K562 (cell line): ENCODE data around the gene AK2. TPM values are rescaled to one million over a fixed set of nuclear protein-coding genes. Genes with fewer than 3 reads are reported as not detected.

Experiments used
- ATF1 ChIP-seq, 2 experiments: fragments of 450-650 bp in 1 of 2; IDR thresholded peaks; 2 replicates each; pipeline ENCODE4 v1.6.1; 2016; ENCODE audit warnings: missing compliant biosample characterization in 1 of 2, missing genetic modification characterization in 1 of 2
- CREM ChIP-seq: IDR thresholded peaks from 2 replicates; pipeline ENCODE4 v1.6.1; 2014; ENCODE audit warnings: antibody characterized with exemption, low read depth
- ETV6 ChIP-seq, 3 experiments: fragments of 150-350 bp in 1 of 3; sonication (generic) in 1 of 3; formaldehyde crosslinking in 1 of 3; IDR thresholded peaks; 2 replicates each; pipeline versions ENCODE4 v1.6.1 to v1.8.0; 2014 to 2022; ENCODE audit warnings: borderline replicate concordance in 2 of 3, low read depth in 2 of 3, antibody characterized with exemption in 1 of 3, low read length in 1 of 3, mild to moderate bottlenecking in 1 of 3, missing genetic modification reagents in 1 of 3
- GABPA ChIP-seq: fragments of 200-800 bp; sonication (Bioruptor generic); conservative IDR thresholded peaks from 2 replicates; pipeline ENCODE4 v1.6.1; 2016; ENCODE audit warnings: low read depth, missing genetic modification characterization, missing compliant biosample characterization
- HDAC1 ChIP-seq, 2 experiments: fragments of 450-650 bp; IDR thresholded peaks; 2 replicates each; pipeline ENCODE4 v1.6.1; 2016 to 2017; ENCODE audit warnings: inconsistent platforms in 1 of 2, mild to moderate bottlenecking in 1 of 2, moderate library complexity in 1 of 2
- HSF4 ChIP-seq: fragments of 250-450 bp; sonication (Bioruptor Pico); IDR thresholded peaks from 2 replicates; pipeline ENCODE4 v2.1.2; 2022; ENCODE audit warnings: mild to moderate bottlenecking, moderate library complexity, borderline replicate concordance
- KAT8 ChIP-seq: fragments of 450-650 bp; IDR thresholded peaks from 2 replicates; pipeline ENCODE4 v1.6.1; 2016; ENCODE audit warnings: low read depth, mild to moderate bottlenecking
- MCM5 ChIP-seq: fragments of 450-650 bp; IDR thresholded peaks from 2 replicates; pipeline ENCODE4 v1.6.1; 2016; ENCODE audit warnings: low read depth
- NCOA1 ChIP-seq: fragments of 450-650 bp; IDR thresholded peaks from 2 replicates; pipeline ENCODE4 v1.6.1; 2016; ENCODE audit warnings: low read depth
- POLR2B ChIP-seq: fragments of 450-650 bp; IDR thresholded peaks from 2 replicates; pipeline ENCODE4 v1.6.1; 2018; ENCODE audit warnings: low read depth; ENCODE audit not compliant: partially characterized antibody
- RBBP5 ChIP-seq: fragments of 200-600 bp; sonication (generic); IDR thresholded peaks from 2 replicates; pipeline ENCODE4 v1.6.1; 2012; ENCODE audit warnings: borderline replicate concordance, mild to moderate bottlenecking, low read length, control low read depth, inconsistent platforms; ENCODE audit not compliant: insufficient read depth, poor library complexity, severe bottlenecking
- RBM15 ChIP-seq: fragments of 200-400 bp; formaldehyde crosslinking; IDR thresholded peaks from 2 replicates; pipeline ENCODE4 v1.6.1; 2018; ENCODE audit warnings: mild to moderate bottlenecking, low read length, moderate library complexity; ENCODE audit not compliant: insufficient read depth
- RFX1 ChIP-seq: fragments of 450-650 bp; IDR thresholded peaks from 2 replicates; pipeline ENCODE4 v1.6.1; 2016; ENCODE audit warnings: mild to moderate bottlenecking, moderate library complexity
- SRSF3 ChIP-seq: fragments of 200-400 bp; formaldehyde crosslinking; IDR thresholded peaks from 2 replicates; pipeline ENCODE4 v1.6.1; 2016; ENCODE audit warnings: mild to moderate bottlenecking, low read length, moderate library complexity; ENCODE audit not compliant: insufficient read depth
- ZNF717 ChIP-seq: fragments of 250-450 bp; sonication (Bioruptor Pico); IDR thresholded peaks from 2 replicates; pipeline ENCODE4 v1.5.0; 2021
- polyA plus RNA-seq, 8 experiments: library from polyadenylated mRNA; depleted of rRNA in 4 of 8; stranded (reverse) in 5 of 8; unstranded in 3 of 8; fragments of >200 nt; fragmentation: Nextera tagmentation in 2 of 8; fragmentation: Illumina TruSeq in 1 of 8; extraction: Ambion mirVana in 2 of 8; extraction: Trizol in 1 of 8; gene quantifications; 2 replicates each; pipeline versions ENCODE4 v1.2.1 to v1.2.3, GENCODE V29; 2011 to 2014; ENCODE audit warnings: inconsistent platforms in 1 of 8, missing spikeins in 1 of 8
- total RNA-seq, 7 experiments: library from RNA; depleted of rRNA in 6 of 7; stranded (reverse); fragments of >200 nt in 6 of 7; fragmentation: Illumina TruSeq in 2 of 7; extraction: Trizol in 2 of 7; gene quantifications; 2 replicates each; pipeline versions ENCODE4 v1.2.1 to v1.2.3, GENCODE V29; 2011 to 2021; ENCODE audit warnings: low replicate concordance in 1 of 7
- TF ChIP-seq, protein P1 (sequence below): fragments of 450-650 bp; formaldehyde crosslinking; IDR thresholded peaks from 2 replicates; pipeline ENCODE4 v1.4.0; 2020; ENCODE audit warnings: mild to moderate bottlenecking, moderate library complexity
- TF ChIP-seq, protein P2 (sequence below): sonication (generic); IDR thresholded peaks from 2 replicates; pipeline ENCODE4 v1.6.1; 2016
- TF ChIP-seq, protein P3 (sequence below): fragments of 450-650 bp; formaldehyde crosslinking; IDR thresholded peaks from 2 replicates; pipeline ENCODE4 v1.4.0; 2022; ENCODE audit warnings: missing genetic modification characterization
- TF ChIP-seq, protein P4 (sequence below): fragments of 450-650 bp; IDR thresholded peaks from 2 replicates; pipeline ENCODE4 v1.6.1; 2016; ENCODE audit warnings: mild to moderate bottlenecking
- TF ChIP-seq, protein P5 (sequence below), 2 experiments: fragments of 450-650 bp in 1 of 2; sonication (generic) in 1 of 2; formaldehyde crosslinking; conservative IDR thresholded peaks; 2 replicates each; pipeline versions ENCODE4 v1.4.0 to v1.8.1; 2020 to 2022; ENCODE audit warnings: mild to moderate bottlenecking in 1 of 2, missing genetic modification reagents in 1 of 2

Gene AK2
- total and polyA plus RNA-seq, 9 of the 15 experiments (the other 6 are each of a cell fraction or from before 2014, with no cell fraction given): 105 to 1,050 (median 509) TPM

DNA sequence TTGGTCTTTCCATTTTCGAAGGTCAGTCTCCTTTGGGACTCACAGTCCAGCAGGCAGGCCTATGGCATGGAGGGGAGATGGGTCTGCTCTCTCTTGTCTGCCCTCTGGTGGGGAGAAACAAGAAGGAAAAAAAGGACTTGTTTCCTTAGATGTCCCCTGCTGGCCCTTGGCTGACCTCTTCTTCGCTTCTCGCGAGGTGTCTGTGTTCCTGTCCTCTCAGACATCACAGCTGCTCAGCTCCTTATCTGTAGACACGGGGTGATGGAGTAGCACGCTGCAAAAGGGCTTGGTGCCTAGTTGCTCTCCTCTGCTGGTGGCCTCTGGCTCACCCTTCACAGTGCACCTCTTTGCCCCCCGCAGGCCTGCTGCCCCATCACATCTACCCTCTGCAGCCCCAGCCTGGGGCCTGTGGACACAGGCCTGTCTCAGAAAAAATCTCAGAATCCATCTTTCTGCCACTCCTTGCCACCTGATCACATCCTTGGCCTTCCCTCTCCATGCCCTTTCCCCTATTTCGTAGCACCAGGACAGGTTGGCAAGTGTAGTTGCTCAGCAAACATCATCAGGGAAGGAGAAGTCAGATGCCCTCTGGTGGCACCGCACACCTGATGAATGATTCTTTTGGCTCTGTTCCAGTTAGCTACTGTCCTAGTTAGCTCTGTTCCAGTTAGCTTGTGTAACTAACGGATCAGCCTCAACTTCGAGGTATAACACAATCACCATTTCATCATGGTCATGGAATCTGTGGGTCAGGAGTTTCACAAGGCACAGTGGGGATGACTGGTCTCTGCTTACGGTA, 18.7 kb upstream of the AK2 start (continued):
- TF ChIP-seq, protein P1, sequence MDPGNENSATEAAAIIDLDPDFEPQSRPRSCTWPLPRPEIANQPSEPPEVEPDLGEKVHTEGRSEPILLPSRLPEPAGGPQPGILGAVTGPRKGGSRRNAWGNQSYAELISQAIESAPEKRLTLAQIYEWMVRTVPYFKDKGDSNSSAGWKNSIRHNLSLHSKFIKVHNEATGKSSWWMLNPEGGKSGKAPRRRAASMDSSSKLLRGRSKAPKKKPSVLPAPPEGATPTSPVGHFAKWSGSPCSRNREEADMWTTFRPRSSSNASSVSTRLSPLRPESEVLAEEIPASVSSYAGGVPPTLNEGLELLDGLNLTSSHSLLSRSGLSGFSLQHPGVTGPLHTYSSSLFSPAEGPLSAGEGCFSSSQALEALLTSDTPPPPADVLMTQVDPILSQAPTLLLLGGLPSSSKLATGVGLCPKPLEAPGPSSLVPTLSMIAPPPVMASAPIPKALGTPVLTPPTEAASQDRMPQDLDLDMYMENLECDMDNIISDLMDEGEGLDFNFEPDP (CRISPR knock-in tag): no peak
- TF ChIP-seq RBBP5 (no peak), ETV6 (IDR thresholded peaks at IDR 0.05; ENCODE audit: borderline replicate concordance in 1 of 2, low read depth in 2 of 2, low read length in 1 of 2) (no peak), ETV6 (CRISPR knock-in tag; IDR thresholded peaks at IDR 0.05; ENCODE audit: borderline replicate concordance) (no peak), KAT8 (no peak), CREM (peak; percentile 60; the same call in 1 of the 2 replicates), ZNF717 (CRISPR knock-in tag) (no peak), HSF4 (no peak), RBM15 (no peak), RFX1 (no peak), NCOA1 (no peak), ATF1 (CRISPR knock-in tag; IDR thresholded peaks at IDR 0.05) (no peak), ATF1 (tag; IDR thresholded peaks at IDR 0.05) (peak; percentile 64; the same call in 1 of the 2 replicates), HDAC1 (IDR thresholded peaks at IDR 0.05) (peak in 1 of 2 experiments; percentile 61; a peak in 1 of 4 replicates), GABPA (tag) (no peak), MCM5 (no peak), SRSF3 (no peak), POLR2B (no peak)
- TF ChIP-seq, protein P2, sequence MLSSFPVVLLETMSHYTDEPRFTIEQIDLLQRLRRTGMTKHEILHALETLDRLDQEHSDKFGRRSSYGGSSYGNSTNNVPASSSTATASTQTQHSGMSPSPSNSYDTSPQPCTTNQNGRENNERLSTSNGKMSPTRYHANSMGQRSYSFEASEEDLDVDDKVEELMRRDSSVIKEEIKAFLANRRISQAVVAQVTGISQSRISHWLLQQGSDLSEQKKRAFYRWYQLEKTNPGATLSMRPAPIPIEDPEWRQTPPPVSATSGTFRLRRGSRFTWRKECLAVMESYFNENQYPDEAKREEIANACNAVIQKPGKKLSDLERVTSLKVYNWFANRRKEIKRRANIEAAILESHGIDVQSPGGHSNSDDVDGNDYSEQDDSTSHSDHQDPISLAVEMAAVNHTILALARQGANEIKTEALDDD: peak; percentile 60
- TF ChIP-seq, protein P3, sequence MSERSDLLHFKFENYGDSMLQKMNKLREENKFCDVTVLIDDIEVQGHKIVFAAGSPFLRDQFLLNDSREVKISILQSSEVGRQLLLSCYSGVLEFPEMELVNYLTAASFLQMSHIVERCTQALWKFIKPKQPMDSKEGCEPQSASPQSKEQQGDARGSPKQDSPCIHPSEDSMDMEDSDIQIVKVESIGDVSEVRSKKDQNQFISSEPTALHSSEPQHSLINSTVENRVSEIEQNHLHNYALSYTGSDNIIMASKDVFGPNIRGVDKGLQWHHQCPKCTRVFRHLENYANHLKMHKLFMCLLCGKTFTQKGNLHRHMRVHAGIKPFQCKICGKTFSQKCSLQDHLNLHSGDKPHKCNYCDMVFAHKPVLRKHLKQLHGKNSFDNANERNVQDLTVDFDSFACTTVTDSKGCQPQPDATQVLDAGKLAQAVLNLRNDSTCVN (CRISPR knock-in tag): no peak
- TF ChIP-seq, protein P4, sequence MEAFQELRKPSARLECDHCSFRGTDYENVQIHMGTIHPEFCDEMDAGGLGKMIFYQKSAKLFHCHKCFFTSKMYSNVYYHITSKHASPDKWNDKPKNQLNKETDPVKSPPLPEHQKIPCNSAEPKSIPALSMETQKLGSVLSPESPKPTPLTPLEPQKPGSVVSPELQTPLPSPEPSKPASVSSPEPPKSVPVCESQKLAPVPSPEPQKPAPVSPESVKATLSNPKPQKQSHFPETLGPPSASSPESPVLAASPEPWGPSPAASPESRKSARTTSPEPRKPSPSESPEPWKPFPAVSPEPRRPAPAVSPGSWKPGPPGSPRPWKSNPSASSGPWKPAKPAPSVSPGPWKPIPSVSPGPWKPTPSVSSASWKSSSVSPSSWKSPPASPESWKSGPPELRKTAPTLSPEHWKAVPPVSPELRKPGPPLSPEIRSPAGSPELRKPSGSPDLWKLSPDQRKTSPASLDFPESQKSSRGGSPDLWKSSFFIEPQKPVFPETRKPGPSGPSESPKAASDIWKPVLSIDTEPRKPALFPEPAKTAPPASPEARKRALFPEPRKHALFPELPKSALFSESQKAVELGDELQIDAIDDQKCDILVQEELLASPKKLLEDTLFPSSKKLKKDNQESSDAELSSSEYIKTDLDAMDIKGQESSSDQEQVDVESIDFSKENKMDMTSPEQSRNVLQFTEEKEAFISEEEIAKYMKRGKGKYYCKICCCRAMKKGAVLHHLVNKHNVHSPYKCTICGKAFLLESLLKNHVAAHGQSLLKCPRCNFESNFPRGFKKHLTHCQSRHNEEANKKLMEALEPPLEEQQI: no peak
- TF ChIP-seq, protein P5, sequence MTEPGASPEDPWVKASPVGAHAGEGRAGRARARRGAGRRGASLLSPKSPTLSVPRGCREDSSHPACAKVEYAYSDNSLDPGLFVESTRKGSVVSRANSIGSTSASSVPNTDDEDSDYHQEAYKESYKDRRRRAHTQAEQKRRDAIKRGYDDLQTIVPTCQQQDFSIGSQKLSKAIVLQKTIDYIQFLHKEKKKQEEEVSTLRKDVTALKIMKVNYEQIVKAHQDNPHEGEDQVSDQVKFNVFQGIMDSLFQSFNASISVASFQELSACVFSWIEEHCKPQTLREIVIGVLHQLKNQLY (CRISPR knock-in tag; conservative IDR thresholded peaks at IDR 0.05): no peak
